H9 (cell line): ENCODE results near the gene SLC30A3. TPM values are rescaled to one million over a fixed set of nuclear protein-coding genes. Genes with fewer than 3 reads are reported as not detected.
A peak's percentile ranks its signal among the peaks of the same experiment; 100 is the strongest.

ENCODE experiments used
- DNase-seq: peaks from one replicate; pipeline ENCODE4 v3.0.0-alpha.2; 2017
- H2AFZ ChIP-seq: one replicate; pipeline ENCODE4 v1.6.1; 2013; ENCODE audit warnings: mild to moderate bottlenecking, low read length, control low read depth, moderate library complexity
- H2AK5ac ChIP-seq: 2 replicates; pipeline ENCODE4 v1.6.1; 2013; ENCODE audit warnings: low read length, control low read depth, mixed read lengths; ENCODE audit not compliant: insufficient read length
- H2BK120ac ChIP-seq: one replicate; pipeline ENCODE4 v1.6.1; 2013; ENCODE audit warnings: low read depth, mild to moderate bottlenecking, low read length, control low read depth, inconsistent platforms; ENCODE audit not compliant: poor library complexity, severe bottlenecking
- H2BK12ac ChIP-seq: 2 replicates; pipeline ENCODE4 v1.6.1; 2013; ENCODE audit warnings: low read length, control low read depth, mixed read lengths, low read depth; ENCODE audit not compliant: insufficient read length
- H2BK15ac ChIP-seq: 2 replicates; pipeline ENCODE4 v1.6.1; 2013; ENCODE audit warnings: low read depth, low read length, control low read depth
- H2BK20ac ChIP-seq: one replicate; pipeline ENCODE4 v1.6.1; 2013; ENCODE audit warnings: low read depth, mild to moderate bottlenecking, low read length, control low read depth, inconsistent platforms; ENCODE audit not compliant: poor library complexity, severe bottlenecking
- H2BK5ac ChIP-seq: 2 replicates; pipeline ENCODE4 v1.6.1; 2013; ENCODE audit warnings: low read length, control low read depth, mixed read lengths; ENCODE audit not compliant: insufficient read length
- H3K14ac ChIP-seq: 2 replicates; pipeline ENCODE4 v1.6.1; 2013; ENCODE audit warnings: low read length, control low read depth; ENCODE audit not compliant: insufficient read depth
- H3K18ac ChIP-seq: 2 replicates; pipeline ENCODE4 v1.6.1; 2013; ENCODE audit warnings: low read depth, mild to moderate bottlenecking, mixed read lengths, low read length, control low read depth; ENCODE audit not compliant: insufficient read length
- H3K23ac ChIP-seq: 2 replicates; pipeline ENCODE4 v1.6.1; 2013; ENCODE audit warnings: low read length, control low read depth, mixed read lengths, low read depth; ENCODE audit not compliant: insufficient read length
- H3K23me2 ChIP-seq: 2 replicates; pipeline ENCODE4 v1.6.1; 2013; ENCODE audit warnings: low read depth, mild to moderate bottlenecking, mixed read lengths, low read length, control low read depth; ENCODE audit not compliant: insufficient read length, poor library complexity, severe bottlenecking
- H3K27ac ChIP-seq: 2 replicates; pipeline ENCODE4 v1.5.1; 2013; ENCODE audit warnings: low read length, control low read depth, mixed read lengths, low read depth; ENCODE audit not compliant: insufficient read length
- H3K27me3 ChIP-seq: 2 replicates; pipeline ENCODE4 v1.6.1; 2013; ENCODE audit warnings: low read length, control low read depth, inconsistent platforms; ENCODE audit not compliant: insufficient read depth
- H3K4ac ChIP-seq: 2 replicates; pipeline ENCODE4 v1.6.1; 2013; ENCODE audit warnings: low read depth, mild to moderate bottlenecking, control low read depth, inconsistent platforms, low read length, moderate library complexity
- H3K4me1 ChIP-seq: 2 replicates; pipeline ENCODE4 v1.6.1; 2013; ENCODE audit warnings: low read length, control low read depth, inconsistent platforms; ENCODE audit not compliant: insufficient read depth
- H3K4me2 ChIP-seq: 2 replicates; pipeline ENCODE4 v1.6.1; 2013; ENCODE audit warnings: low read length, control low read depth, mixed read lengths; ENCODE audit not compliant: insufficient read length, insufficient read depth
- H3K56ac ChIP-seq: 2 replicates; pipeline ENCODE4 v1.6.1; 2013; ENCODE audit warnings: low read depth, mild to moderate bottlenecking, mixed read lengths, low read length, control low read depth; ENCODE audit not compliant: insufficient read length
- H3K79me1 ChIP-seq: 2 replicates; pipeline ENCODE4 v1.6.1; 2013; ENCODE audit warnings: low read depth, mild to moderate bottlenecking, moderate library complexity, low read length, control low read depth, inconsistent platforms; ENCODE audit not compliant: insufficient read depth, poor library complexity, severe bottlenecking
- H3K79me2 ChIP-seq: 2 replicates; pipeline ENCODE4 v1.6.1; 2013; ENCODE audit warnings: low read length, control low read depth, inconsistent platforms; ENCODE audit not compliant: insufficient read depth
- H3K9ac ChIP-seq: 2 replicates; pipeline ENCODE4 v1.6.1; 2013; ENCODE audit warnings: low read length, control low read depth, mixed read lengths; ENCODE audit not compliant: insufficient read length; ENCODE audit errors: extremely low read depth
- H3K9me3 ChIP-seq: one replicate; pipeline ENCODE4 v1.6.1; 2013; ENCODE audit warnings: low read depth, low read length, inconsistent platforms; ENCODE audit not compliant: control insufficient read depth
- H3T11ph ChIP-seq: one replicate; pipeline ENCODE4 v1.6.1; 2013; ENCODE audit warnings: mild to moderate bottlenecking, low read length, control low read depth, inconsistent platforms
- H4K20me1 ChIP-seq: one replicate; pipeline ENCODE4 v1.6.1; 2013; ENCODE audit not compliant: control insufficient read depth, insufficient read length, insufficient read depth
- H4K5ac ChIP-seq: 2 replicates; pipeline ENCODE4 v1.6.1; 2013; ENCODE audit warnings: low read depth, mild to moderate bottlenecking, mixed read lengths, low read length, control low read depth; ENCODE audit not compliant: insufficient read length
- H4K8ac ChIP-seq: replicated peaks from 2 replicates; pipeline ENCODE4 v1.6.1; 2013; ENCODE audit warnings: low read length, control low read depth, mixed read lengths, low read depth; ENCODE audit not compliant: insufficient read length
- H4K91ac ChIP-seq: 2 replicates; pipeline ENCODE4 v1.6.1; 2013; ENCODE audit warnings: low read depth, mild to moderate bottlenecking, moderate library complexity, mixed read lengths, low read length, control low read depth; ENCODE audit not compliant: insufficient read length
- H3K27ac Mint-ChIP-seq, 3 experiments: 2 replicates in 2 of 3; 3 replicates in 1 of 3; pipeline ENCODE4 v1.8.0; 2020 to 2021; ENCODE audit warnings: mixed read lengths in 3 of 3, mild to moderate bottlenecking in 1 of 3, moderate library complexity in 1 of 3
- H3K27me3 Mint-ChIP-seq: 2 replicates; pipeline ENCODE4 v1.8.0; 2021; ENCODE audit warnings: low read depth, mild to moderate bottlenecking, moderate library complexity, mixed read lengths
- H3K36me3 Mint-ChIP-seq, 3 experiments: 2 replicates in 2 of 3; 3 replicates in 1 of 3; pipeline ENCODE4 v1.8.0; 2020 to 2021; ENCODE audit warnings: low read depth in 3 of 3, mixed read lengths in 3 of 3; ENCODE audit not compliant: insufficient read depth in 1 of 3
- H3K4me1 Mint-ChIP-seq, 2 experiments: 2 replicates each; pipeline ENCODE4 v1.8.0; 2020; ENCODE audit warnings: mixed read lengths in 2 of 2
- H3K4me3 Mint-ChIP-seq, 2 experiments: 2 replicates in 1 of 2; 3 replicates in 1 of 2; pipeline ENCODE4 v1.8.0; 2020 to 2021; ENCODE audit warnings: mild to moderate bottlenecking in 2 of 2, mixed read lengths in 2 of 2, moderate library complexity in 1 of 2
- H3K9me3 Mint-ChIP-seq, 2 experiments: 2 replicates in 1 of 2; 3 replicates in 1 of 2; pipeline ENCODE4 v1.8.0; 2020; ENCODE audit warnings: mild to moderate bottlenecking in 2 of 2, mixed read lengths in 2 of 2, moderate library complexity in 1 of 2
- WGBS: extraction: QIAGEN DNeasy Blood & Tissue Kit; methylation state at CpG from one replicate; pipeline ENCODE4 v1.1.7; 2013; ENCODE audit warnings: missing lambda C conversion rate, low lambda C conversion rate, mixed read lengths; ENCODE audit not compliant: insufficient read length; ENCODE audit errors: extremely low coverage; 5-methylcytosine and 5-hydroxymethylcytosine counted together
- total RNA-seq: library from RNA; stranded (reverse); gene quantifications from 2 replicates; pipeline ENCODE4 v1.2.1, GENCODE V29; 2021
- TF ChIP-seq, protein P1 (sequence below): fragments of 200-600 bp; sonication (generic); conservative IDR thresholded peaks from 3 replicates; pipeline ENCODE4 v1.8.0; 2021; ENCODE audit warnings: antibody characterized with exemption, mild to moderate bottlenecking

The SLC30A3 gene
- total RNA-seq, 1 experiment from 2014 or later: 2.5 TPM

GRCh38 chr2:27264753-27265535, 2.1 kb upstream of the SLC30A3 start:
- H3K9me3 Mint-ChIP-seq: no peaks in the 10 kb centered on the region; a peak in 2 of 5 replicates
- no peak overlapping the region for H3K27ac Mint-ChIP-seq
- Histone ChIP-seq H3K27me3 (peaks cover 40% of the 10 kb centered on the region; the same call in 1 of the 2 replicates), H2BK12ac (no peak overlapping the region), H4K5ac (no peak overlapping the region), H3K9ac (no peak overlapping the region), H3K79me1 (no peaks in the 10 kb centered on the region), H4K8ac (no peak overlapping the region), H2AFZ (no peak overlapping the region), H4K91ac (no peak overlapping the region), H3K79me2 (no peaks in the 10 kb centered on the region), H3K27ac (no peak overlapping the region), H3K9me3 (no peaks in the 10 kb centered on the region), H2BK120ac (no peak overlapping the region), H2BK20ac (no peak overlapping the region), H3K23me2 (peaks cover 20% of the 10 kb centered on the region), H2AK5ac (no peak overlapping the region), H3K18ac (peak overlapping the region; percentile 87), H3K14ac (peak overlapping the region; percentile 86; the same call in 1 of the 2 replicates), H3K4me1 (no peaks in the 10 kb centered on the region; the same call in 1 of the 2 replicates), H3K56ac (no peak overlapping the region), H4K20me1 (no peaks in the 10 kb centered on the region), H3K4ac (no peak overlapping the region), H2BK15ac (no peak overlapping the region), H2BK5ac (no peak overlapping the region), H3K4me2 (peak overlapping the region; percentile 44), H3K23ac (no peak overlapping the region), H3T11ph (no peak overlapping the region)
- TF ChIP-seq, protein P1, sequence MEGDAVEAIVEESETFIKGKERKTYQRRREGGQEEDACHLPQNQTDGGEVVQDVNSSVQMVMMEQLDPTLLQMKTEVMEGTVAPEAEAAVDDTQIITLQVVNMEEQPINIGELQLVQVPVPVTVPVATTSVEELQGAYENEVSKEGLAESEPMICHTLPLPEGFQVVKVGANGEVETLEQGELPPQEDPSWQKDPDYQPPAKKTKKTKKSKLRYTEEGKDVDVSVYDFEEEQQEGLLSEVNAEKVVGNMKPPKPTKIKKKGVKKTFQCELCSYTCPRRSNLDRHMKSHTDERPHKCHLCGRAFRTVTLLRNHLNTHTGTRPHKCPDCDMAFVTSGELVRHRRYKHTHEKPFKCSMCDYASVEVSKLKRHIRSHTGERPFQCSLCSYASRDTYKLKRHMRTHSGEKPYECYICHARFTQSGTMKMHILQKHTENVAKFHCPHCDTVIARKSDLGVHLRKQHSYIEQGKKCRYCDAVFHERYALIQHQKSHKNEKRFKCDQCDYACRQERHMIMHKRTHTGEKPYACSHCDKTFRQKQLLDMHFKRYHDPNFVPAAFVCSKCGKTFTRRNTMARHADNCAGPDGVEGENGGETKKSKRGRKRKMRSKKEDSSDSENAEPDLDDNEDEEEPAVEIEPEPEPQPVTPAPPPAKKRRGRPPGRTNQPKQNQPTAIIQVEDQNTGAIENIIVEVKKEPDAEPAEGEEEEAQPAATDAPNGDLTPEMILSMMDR: peak; percentile 86
- DNase-seq: peak; percentile 89
- H3K4me1 Mint-ChIP-seq: peaks cover 24 to 29% of the 10 kb centered on the region in 2 experiments
- peaks cover 24% of the 10 kb centered on the region for H3K27me3 Mint-ChIP-seq
- WGBS: no CpG with 5 or more reads among the region's 56 CpGs
- H3K4me3 Mint-ChIP-seq: peak overlapping the region; percentile 64 to 88
- no peaks in the 10 kb centered on the region; a peak in 2 of 7 replicates for H3K36me3 Mint-ChIP-seq
